OCI-LY7 (cell line): ENCODE measurements around the gene KLHL3. TPM values are rescaled to one million over a fixed set of nuclear protein-coding genes. Genes with fewer than 3 reads are reported as not detected.

Experiments
- Bru-seq: library from RNA; stranded (reverse); fragments of 400-500 nt; gene quantifications from one replicate; lab custom pipeline; 2021; lab: Mats Ljungman, UMichigan
- BruChase-seq, 2 experiments: library from RNA; stranded (reverse); fragments of 400-500 nt; gene quantifications; one replicate each; lab custom pipeline; 2021; lab: Mats Ljungman, UMichigan
- BruUV-seq: library from RNA; stranded (reverse); fragments of 400-500 nt; replicated peaks from 2 replicates; lab custom pipeline; 2021; lab: Mats Ljungman, UMichigan
- CTCF ChIA-PET: fragments of 300-600 bp; sonication (Branson Sonifier 250); formaldehyde crosslinking; loops from one replicate; lab custom pipeline; 2022; ENCODE audit warnings: antibody characterized with exemption; ENCODE audit not compliant: unreplicated experiment; lab: Charles Lee
- POLR2A ChIA-PET: fragments of 300-600 bp; sonication (Branson Sonifier 250); formaldehyde crosslinking; loops from one replicate; lab custom pipeline; 2022; ENCODE audit warnings: antibody characterized with exemption; lab: Charles Lee
- DNase-seq: peaks from one replicate; pipeline ENCODE4 v3.0.0-alpha.2; 2015; ENCODE audit warnings: low spot score
- H2AFZ ChIP-seq: fragments of 200-600 bp; sonication (generic), shearing (Covaris generic); 2 replicates; pipeline ENCODE4 v1.6.1; 2014; ENCODE audit warnings: mild to moderate bottlenecking, antibody characterized with exemption, low read length, moderate library complexity
- H3K27ac ChIP-seq: fragments of 200-600 bp; sonication (generic); 2 replicates; pipeline ENCODE4 v1.5.1; 2014; ENCODE audit warnings: mixed run types, low read depth, mild to moderate bottlenecking, moderate library complexity, low read length, inconsistent platforms; ENCODE audit not compliant: poor library complexity, severe bottlenecking
- H3K36me3 ChIP-seq: fragments of 200-600 bp; sonication (generic); 2 replicates; pipeline ENCODE4 v1.6.1; 2014; ENCODE audit warnings: mild to moderate bottlenecking, antibody characterized with exemption, low read length, moderate library complexity, mixed read lengths; ENCODE audit not compliant: insufficient read depth
- H3K4me1 ChIP-seq: fragments of 200-600 bp; sonication (generic); 2 replicates; pipeline ENCODE4 v1.5.1; 2014; ENCODE audit warnings: mild to moderate bottlenecking, low read length; ENCODE audit not compliant: insufficient read depth, poor library complexity, severe bottlenecking
- H3K4me2 ChIP-seq: fragments of 200-600 bp; sonication (generic); 2 replicates; pipeline ENCODE4 v1.6.1; 2014; ENCODE audit warnings: mild to moderate bottlenecking, low read length
- H3K4me3 ChIP-seq: fragments of 200-600 bp; sonication (generic); 2 replicates; pipeline ENCODE4 v1.5.1; 2014; ENCODE audit warnings: mild to moderate bottlenecking, low read depth, low read length; ENCODE audit not compliant: poor library complexity, severe bottlenecking
- H3K79me2 ChIP-seq: fragments of 200-600 bp; sonication (generic); 2 replicates; pipeline ENCODE4 v1.6.1; 2016; ENCODE audit warnings: low read depth, mild to moderate bottlenecking, low read length, moderate library complexity, mixed read lengths; ENCODE audit not compliant: insufficient read depth
- H3K9me2 ChIP-seq: fragments of 200-600 bp; sonication (generic); 2 replicates; pipeline ENCODE4 v1.6.1; 2016; ENCODE audit warnings: mild to moderate bottlenecking, low read length, mixed read lengths; ENCODE audit not compliant: insufficient read depth
- H3K9me3 ChIP-seq: fragments of 200-600 bp; sonication (generic); 2 replicates; pipeline ENCODE4 v1.6.1; 2014; ENCODE audit warnings: mild to moderate bottlenecking, mixed run types, low read length, mixed read lengths
- H4K20me1 ChIP-seq: fragments of 200-600 bp; sonication (generic); 2 replicates; pipeline ENCODE4 v1.6.1; 2014; ENCODE audit warnings: mild to moderate bottlenecking, antibody characterized with exemption, low read length, moderate library complexity, mixed read lengths; ENCODE audit not compliant: insufficient read depth
- EZH2phosphoT487 ChIP-seq: fragments of 200-600 bp; sonication (generic); IDR thresholded peaks from 2 replicates; pipeline ENCODE4 v1.6.1; 2018; ENCODE audit warnings: low read depth, borderline replicate concordance, mild to moderate bottlenecking, mixed run types, antibody characterized with exemption, low read length, moderate library complexity, mixed read lengths
- intact Hi-C: fragments of 100-400 bp; cut with micrococcal nuclease; formaldehyde crosslinking; loops from one replicate; pipeline ENCODE4 v1.10.0; 2022; ENCODE audit not compliant: unreplicated experiment
- long read RNA-seq: library from polyadenylated mRNA; stranded (forward); transcript quantifications from one replicate; pipeline ENCODE4 v2.0.0, GENCODE V29; 2022
- total RNA-seq, 2 experiments: library from RNA; depleted of rRNA in 1 of 2; stranded (reverse); fragments of >200 nt in 1 of 2; shearing (Covaris generic) in 1 of 2; gene quantifications; 2 replicates each; pipeline ENCODE4 v1.2.3, GENCODE V29; 2014 to 2022
- TF ChIP-seq, protein P1 (sequence below): fragments of 200-600 bp; sonication (generic); conservative IDR thresholded peaks from 2 replicates; pipeline ENCODE4 v1.5.1; 2014; ENCODE audit warnings: mild to moderate bottlenecking, antibody characterized with exemption, low read length, moderate library complexity, mixed read lengths

KLHL3 gene, protein sequence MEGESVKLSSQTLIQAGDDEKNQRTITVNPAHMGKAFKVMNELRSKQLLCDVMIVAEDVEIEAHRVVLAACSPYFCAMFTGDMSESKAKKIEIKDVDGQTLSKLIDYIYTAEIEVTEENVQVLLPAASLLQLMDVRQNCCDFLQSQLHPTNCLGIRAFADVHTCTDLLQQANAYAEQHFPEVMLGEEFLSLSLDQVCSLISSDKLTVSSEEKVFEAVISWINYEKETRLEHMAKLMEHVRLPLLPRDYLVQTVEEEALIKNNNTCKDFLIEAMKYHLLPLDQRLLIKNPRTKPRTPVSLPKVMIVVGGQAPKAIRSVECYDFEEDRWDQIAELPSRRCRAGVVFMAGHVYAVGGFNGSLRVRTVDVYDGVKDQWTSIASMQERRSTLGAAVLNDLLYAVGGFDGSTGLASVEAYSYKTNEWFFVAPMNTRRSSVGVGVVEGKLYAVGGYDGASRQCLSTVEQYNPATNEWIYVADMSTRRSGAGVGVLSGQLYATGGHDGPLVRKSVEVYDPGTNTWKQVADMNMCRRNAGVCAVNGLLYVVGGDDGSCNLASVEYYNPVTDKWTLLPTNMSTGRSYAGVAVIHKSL
- total RNA-seq (2014; rRNA removed; shearing (Covaris generic)) (0.23 and 0.28 TPM in 2 replicates), total RNA-seq (2022) (5.2 and 6.2 TPM in 2 replicates), Bru-seq, nascent RNA (percentile 38 among the genes with signal in this experiment), BruChase-seq, experiment 1, labeled RNA remaining after a 6-hour chase (percentile 40 among the genes with signal in this experiment), BruChase-seq, experiment 2, labeled RNA remaining after a 2-hour chase (percentile 37 among the genes with signal in this experiment)
- long read RNA-seq, partial matches to known transcripts: 0 of 1 reads
- long read RNA-seq, other reads (novel, unspliced or antisense): 1 of 1 reads

DNA sequence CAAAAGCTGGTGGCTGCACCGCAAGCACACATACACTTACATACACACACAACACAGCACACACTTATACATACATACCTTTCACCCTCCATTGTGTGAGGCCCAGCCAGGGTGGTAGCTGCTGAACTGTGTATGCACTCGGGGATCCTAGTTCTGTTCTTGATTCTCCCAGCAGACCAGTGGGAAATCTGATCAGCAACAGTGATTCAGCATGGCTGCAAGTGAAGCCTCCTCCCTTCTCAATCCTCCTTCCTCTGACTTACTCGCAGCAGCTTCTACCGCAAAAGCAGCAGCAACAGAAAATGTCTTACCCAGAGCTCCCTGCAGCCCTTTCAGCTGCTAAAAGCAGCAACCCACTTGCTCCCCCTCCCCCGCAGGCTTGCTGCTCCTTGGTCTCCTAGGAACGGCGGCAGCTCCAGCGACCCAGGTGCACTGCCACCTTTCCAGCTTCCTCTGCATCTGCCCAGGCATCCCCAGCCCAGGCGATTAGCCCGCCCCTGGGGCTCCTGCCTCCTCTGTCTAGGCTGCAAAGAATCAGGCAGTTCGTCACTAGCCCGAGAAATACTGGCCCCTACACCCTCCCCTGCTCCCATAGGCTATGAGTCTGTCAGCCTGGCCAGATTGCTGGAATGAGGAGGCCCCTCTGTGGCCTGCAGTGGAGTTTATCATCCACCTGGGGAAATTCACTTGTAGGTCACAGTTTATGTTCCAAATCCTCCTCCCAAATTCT, at the start of gene KLHL3:
Gene KLHL3, minus strand, starts transcription at position 535 of the 730 bp plus-strand sequence. Its CDS starts 443 bp downstream, at position 92.
- H3K4me1 ChIP-seq: peaks cover 6% of the 10 kb centered on the region

DNA sequence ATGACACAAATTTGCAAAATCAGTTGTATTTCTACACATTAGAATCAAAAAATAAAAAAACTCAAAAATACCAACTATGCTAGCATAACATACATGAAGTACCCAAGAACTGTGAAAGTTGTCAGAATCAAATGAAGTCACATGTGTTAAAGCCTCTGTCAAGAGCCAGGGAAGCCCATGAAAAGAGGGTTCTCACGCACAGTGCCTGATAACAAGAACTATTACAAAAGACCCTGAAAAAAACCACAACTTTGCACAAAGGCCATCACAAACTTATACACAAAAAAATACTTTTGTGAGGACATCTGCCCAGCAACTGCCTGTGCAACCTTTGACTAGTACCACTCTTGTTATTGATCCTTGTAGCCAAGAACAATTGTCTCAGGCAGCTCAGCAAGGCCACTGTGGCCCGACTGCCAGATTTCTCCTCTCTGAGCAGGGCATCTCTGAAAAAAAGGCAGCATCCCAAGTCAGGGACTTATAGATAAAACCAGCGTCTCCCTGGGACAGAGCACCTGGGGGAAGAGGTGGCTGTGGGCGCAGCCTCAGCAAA, 47.2 kb upstream of the KLHL3 start:
- Histone ChIP-seq H2AFZ (no peak overlapping the region), H3K4me2 (no peak overlapping the region), H3K4me1 (no peaks in the 10 kb centered on the region), H3K36me3 (no peaks in the 10 kb centered on the region), H3K9me2 (no peaks in the 10 kb centered on the region), H3K27ac (no peak overlapping the region), H4K20me1 (no peaks in the 10 kb centered on the region), H3K79me2 (no peaks in the 10 kb centered on the region), H3K4me3 (no peak overlapping the region), H3K9me3 (no peaks in the 10 kb centered on the region)
- DNase-seq: no peak
- ChIA-PET POLR2A (interaction anchor here (1.2 kb wide), 1 partner anchor 64 kb away, joined by 3 read pairs; no protein-coding TSS in a partner anchor), CTCF (no interaction called here)
- no TSS peak for BruUV-seq
- intact Hi-C loops: no loop called here
- no peak for TF ChIP-seq EZH2phosphoT487
- TF ChIP-seq, protein P1, sequence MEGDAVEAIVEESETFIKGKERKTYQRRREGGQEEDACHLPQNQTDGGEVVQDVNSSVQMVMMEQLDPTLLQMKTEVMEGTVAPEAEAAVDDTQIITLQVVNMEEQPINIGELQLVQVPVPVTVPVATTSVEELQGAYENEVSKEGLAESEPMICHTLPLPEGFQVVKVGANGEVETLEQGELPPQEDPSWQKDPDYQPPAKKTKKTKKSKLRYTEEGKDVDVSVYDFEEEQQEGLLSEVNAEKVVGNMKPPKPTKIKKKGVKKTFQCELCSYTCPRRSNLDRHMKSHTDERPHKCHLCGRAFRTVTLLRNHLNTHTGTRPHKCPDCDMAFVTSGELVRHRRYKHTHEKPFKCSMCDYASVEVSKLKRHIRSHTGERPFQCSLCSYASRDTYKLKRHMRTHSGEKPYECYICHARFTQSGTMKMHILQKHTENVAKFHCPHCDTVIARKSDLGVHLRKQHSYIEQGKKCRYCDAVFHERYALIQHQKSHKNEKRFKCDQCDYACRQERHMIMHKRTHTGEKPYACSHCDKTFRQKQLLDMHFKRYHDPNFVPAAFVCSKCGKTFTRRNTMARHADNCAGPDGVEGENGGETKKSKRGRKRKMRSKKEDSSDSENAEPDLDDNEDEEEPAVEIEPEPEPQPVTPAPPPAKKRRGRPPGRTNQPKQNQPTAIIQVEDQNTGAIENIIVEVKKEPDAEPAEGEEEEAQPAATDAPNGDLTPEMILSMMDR: no peak

More for the DNA sequence above, at the start of gene KLHL3:
- Histone ChIP-seq H3K36me3 (no peaks in the 10 kb centered on the region), H4K20me1 (no peaks in the 10 kb centered on the region), H3K9me2 (no peaks in the 10 kb centered on the region), H3K4me2 (peak within 1 kb of the TSS; percentile 50), H2AFZ (peak within 1 kb of the TSS; percentile 44), H3K79me2 (no peaks in the 10 kb centered on the region), H3K27ac (no peak within 1 kb of the TSS), H3K4me3 (peak within 1 kb of the TSS; percentile 19), H3K9me3 (0 out of 2 replicates have a peak, but pooled peaks cover 7% of the 10 kb centered on the region)
- no TSS peak for BruUV-seq
- ChIA-PET CTCF (interaction anchor here (0.5 kb wide), 1 partner anchor 101 kb away, joined by 3 read pairs; no protein-coding TSS in a partner anchor), POLR2A (no interaction called here)
- peak; percentile 18 for DNase-seq
- intact Hi-C loops: no loop called here
- TF ChIP-seq, protein P1: peak; percentile 35
- no peak for TF ChIP-seq EZH2phosphoT487
